Measurements from ENCODE around the gene GCLM.

GRCh38 chr1:93851878-93852277, 57.4 kb downstream of the GCLM start:
- TF ChIP-seq CTCF (IDR thresholded peaks at IDR 0.05; ENCODE audit: insufficient read depth, low read length): no peak
- no peak for TF ChIP-seq POLR2AphosphoS5 (IDR thresholded peaks at IDR 0.05; ENCODE audit: low read depth)
- no peak for TF ChIP-seq GABPA (IDR thresholded peaks at IDR 0.05; ENCODE audit: low read depth)
- TF ChIP-seq, protein P1, sequence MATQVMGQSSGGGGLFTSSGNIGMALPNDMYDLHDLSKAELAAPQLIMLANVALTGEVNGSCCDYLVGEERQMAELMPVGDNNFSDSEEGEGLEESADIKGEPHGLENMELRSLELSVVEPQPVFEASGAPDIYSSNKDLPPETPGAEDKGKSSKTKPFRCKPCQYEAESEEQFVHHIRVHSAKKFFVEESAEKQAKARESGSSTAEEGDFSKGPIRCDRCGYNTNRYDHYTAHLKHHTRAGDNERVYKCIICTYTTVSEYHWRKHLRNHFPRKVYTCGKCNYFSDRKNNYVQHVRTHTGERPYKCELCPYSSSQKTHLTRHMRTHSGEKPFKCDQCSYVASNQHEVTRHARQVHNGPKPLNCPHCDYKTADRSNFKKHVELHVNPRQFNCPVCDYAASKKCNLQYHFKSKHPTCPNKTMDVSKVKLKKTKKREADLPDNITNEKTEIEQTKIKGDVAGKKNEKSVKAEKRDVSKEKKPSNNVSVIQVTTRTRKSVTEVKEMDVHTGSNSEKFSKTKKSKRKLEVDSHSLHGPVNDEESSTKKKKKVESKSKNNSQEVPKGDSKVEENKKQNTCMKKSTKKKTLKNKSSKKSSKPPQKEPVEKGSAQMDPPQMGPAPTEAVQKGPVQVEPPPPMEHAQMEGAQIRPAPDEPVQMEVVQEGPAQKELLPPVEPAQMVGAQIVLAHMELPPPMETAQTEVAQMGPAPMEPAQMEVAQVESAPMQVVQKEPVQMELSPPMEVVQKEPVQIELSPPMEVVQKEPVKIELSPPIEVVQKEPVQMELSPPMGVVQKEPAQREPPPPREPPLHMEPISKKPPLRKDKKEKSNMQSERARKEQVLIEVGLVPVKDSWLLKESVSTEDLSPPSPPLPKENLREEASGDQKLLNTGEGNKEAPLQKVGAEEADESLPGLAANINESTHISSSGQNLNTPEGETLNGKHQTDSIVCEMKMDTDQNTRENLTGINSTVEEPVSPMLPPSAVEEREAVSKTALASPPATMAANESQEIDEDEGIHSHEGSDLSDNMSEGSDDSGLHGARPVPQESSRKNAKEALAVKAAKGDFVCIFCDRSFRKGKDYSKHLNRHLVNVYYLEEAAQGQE (IDR thresholded peaks at IDR 0.05; ENCODE audit: insufficient replicate concordance, low read depth): no peak
- TF ChIP-seq SPI1 (IDR thresholded peaks at IDR 0.05; ENCODE audit: borderline replicate concordance, low read depth): no peak

Data from HL-60 (cell line).